PC-3 (cell line): ENCODE measurements around the gene CSNK1E. TPM values are rescaled to one million over a fixed set of nuclear protein-coding genes. Genes with fewer than 3 reads are reported as not detected.

Experiments
- ATAC-seq: fragments of 200-7000 bp; cut with Tn5 transposase; 2 replicates; pipeline ENCODE4 v1.9.1; 2020; ENCODE audit warnings: mild to moderate bottlenecking, moderate library complexity
- BruUV-seq: library from RNA; stranded (reverse); fragments of 400-500 nt; replicated peaks from 2 replicates; lab custom pipeline; 2021; lab: Mats Ljungman, UMichigan
- CTCF ChIA-PET: fragments of 300-600 bp; sonication (Branson Sonifier 250); formaldehyde crosslinking; loops from one replicate; lab custom pipeline; 2022; ENCODE audit warnings: antibody characterized with exemption; lab: Charles Lee
- POLR2A ChIA-PET: fragments of 300-600 bp; sonication (Branson Sonifier 250); formaldehyde crosslinking; loops from one replicate; lab custom pipeline; 2022; ENCODE audit warnings: antibody characterized with exemption; ENCODE audit not compliant: unreplicated experiment; lab: Charles Lee
- DNase-seq: peaks from one replicate; pipeline ENCODE4 v3.0.0-alpha.2; 2015
- H2AFZ ChIP-seq: fragments of 300-600 bp; sonication (generic); 2 replicates; pipeline ENCODE4 v1.6.0; 2016; ENCODE audit warnings: antibody characterized with exemption, low read length
- H3F3A ChIP-seq: fragments of 300-600 bp; sonication (generic); one replicate; pipeline ENCODE4 v1.6.0; 2017; ENCODE audit warnings: antibody characterized with exemption, low read length, control low read depth, mild to moderate bottlenecking; ENCODE audit not compliant: unreplicated experiment
- H3K27ac ChIP-seq: fragments of 300-600 bp; sonication (generic); 2 replicates; pipeline ENCODE4 v1.5.1; 2016; ENCODE audit warnings: mild to moderate bottlenecking, low read length
- H3K27me3 ChIP-seq: fragments of 300-600 bp; sonication (generic); 2 replicates; pipeline ENCODE4 v1.6.1; 2016; ENCODE audit warnings: low read length, mixed read lengths
- H3K36me3 ChIP-seq: fragments of 300-600 bp; sonication (generic); 2 replicates; pipeline ENCODE4 v1.6.1; 2016; ENCODE audit warnings: low read depth, mixed run types, low read length, mixed read lengths
- H3K4me1 ChIP-seq: fragments of 300-600 bp; sonication (generic); 2 replicates; pipeline ENCODE4 v1.5.1; 2016; ENCODE audit warnings: low read length; ENCODE audit not compliant: insufficient read depth
- H3K4me2 ChIP-seq: fragments of 300-600 bp; sonication (generic); 2 replicates; pipeline ENCODE4 v1.6.0; 2016; ENCODE audit warnings: low read length
- H3K4me3 ChIP-seq: fragments of 300-600 bp; sonication (generic); 2 replicates; pipeline ENCODE4 v1.5.1; 2016; ENCODE audit warnings: mild to moderate bottlenecking, low read length, mixed read lengths
- H3K79me2 ChIP-seq: fragments of 300-600 bp; sonication (generic); 2 replicates; pipeline ENCODE4 v1.6.1; 2017; ENCODE audit warnings: low read length, mixed read lengths
- H3K9ac ChIP-seq: fragments of 300-600 bp; sonication (generic); 2 replicates; pipeline ENCODE4 v1.6.0; 2016; ENCODE audit warnings: mild to moderate bottlenecking, low read length
- H3K9me2 ChIP-seq: fragments of 300-600 bp; sonication (generic); replicated peaks from 2 replicates; pipeline ENCODE4 v1.6.1; 2016; ENCODE audit warnings: mixed run types, low read length, mixed read lengths
- H3K9me3 ChIP-seq: fragments of 300-600 bp; sonication (generic); 2 replicates; pipeline ENCODE4 v1.6.1; 2016; ENCODE audit warnings: low read length, mixed read lengths
- H4K20me1 ChIP-seq: fragments of 300-600 bp; sonication (generic); 2 replicates; pipeline ENCODE4 v1.6.1; 2016; ENCODE audit warnings: low read length, mixed read lengths
- EZH2 ChIP-seq: fragments of 300-600 bp; sonication (generic); IDR thresholded peaks from one replicate; pipeline ENCODE4 v1.6.1; 2017; ENCODE audit warnings: antibody characterized with exemption, mild to moderate bottlenecking, low read length; ENCODE audit not compliant: unreplicated experiment
- EZH2phosphoT487 ChIP-seq: fragments of 300-600 bp; sonication (generic); IDR thresholded peaks from 2 replicates; pipeline ENCODE4 v1.6.1; 2018; ENCODE audit warnings: mild to moderate bottlenecking, antibody characterized with exemption, low read length, borderline replicate concordance
- intact Hi-C: fragments of 100-400 bp; cut with micrococcal nuclease; formaldehyde crosslinking; loops from 2 replicates; pipeline ENCODE4 v1.9.0; 2023
- total RNA-seq: library from RNA; depleted of rRNA; stranded (reverse); fragments of >200 nt; gene quantifications from 2 replicates; pipeline ENCODE4 v1.2.3, GENCODE V29; 2014
- TF ChIP-seq, protein P1 (sequence below): fragments of 300-600 bp; sonication (generic); conservative IDR thresholded peaks from 2 replicates; pipeline ENCODE4 v1.5.1; 2017; ENCODE audit warnings: antibody characterized with exemption, low read depth, mild to moderate bottlenecking, low read length

CSNK1E gene
- total RNA-seq, 1 experiment from 2014 or later, result 147 TPM

DNA sequence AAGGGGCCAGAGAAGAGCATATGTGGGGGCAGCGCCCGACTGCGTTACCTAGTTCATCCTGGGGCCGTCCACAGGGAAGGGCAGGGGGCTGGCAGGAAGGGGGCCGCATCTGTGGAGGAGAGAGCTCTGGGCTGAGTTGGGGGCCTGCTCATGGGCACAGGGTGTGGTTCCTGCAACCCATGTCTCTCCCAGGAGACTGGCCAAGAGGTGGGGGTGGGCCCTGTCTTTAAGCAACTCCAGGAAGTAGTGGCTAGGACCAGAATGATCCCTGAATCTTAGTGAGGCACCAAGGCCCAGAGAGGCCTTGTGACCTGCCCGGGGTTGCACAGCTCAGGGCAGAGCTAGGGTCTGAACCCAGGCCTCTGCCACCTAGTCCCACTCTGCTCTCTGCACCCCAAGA is 21.9 kb downstream of the CSNK1E start:
- H4K20me1 ChIP-seq, result no peaks in the 10 kb centered on the region
- H3K9me2 ChIP-seq, result no peaks in the 10 kb centered on the region
- H3K9ac ChIP-seq, result no peak overlapping the region
- CTCF ChIA-PET, result no interaction called here
- peaks cover 3% of the 10 kb centered on the region for H3F3A ChIP-seq
- TF ChIP-seq, protein P1, sequence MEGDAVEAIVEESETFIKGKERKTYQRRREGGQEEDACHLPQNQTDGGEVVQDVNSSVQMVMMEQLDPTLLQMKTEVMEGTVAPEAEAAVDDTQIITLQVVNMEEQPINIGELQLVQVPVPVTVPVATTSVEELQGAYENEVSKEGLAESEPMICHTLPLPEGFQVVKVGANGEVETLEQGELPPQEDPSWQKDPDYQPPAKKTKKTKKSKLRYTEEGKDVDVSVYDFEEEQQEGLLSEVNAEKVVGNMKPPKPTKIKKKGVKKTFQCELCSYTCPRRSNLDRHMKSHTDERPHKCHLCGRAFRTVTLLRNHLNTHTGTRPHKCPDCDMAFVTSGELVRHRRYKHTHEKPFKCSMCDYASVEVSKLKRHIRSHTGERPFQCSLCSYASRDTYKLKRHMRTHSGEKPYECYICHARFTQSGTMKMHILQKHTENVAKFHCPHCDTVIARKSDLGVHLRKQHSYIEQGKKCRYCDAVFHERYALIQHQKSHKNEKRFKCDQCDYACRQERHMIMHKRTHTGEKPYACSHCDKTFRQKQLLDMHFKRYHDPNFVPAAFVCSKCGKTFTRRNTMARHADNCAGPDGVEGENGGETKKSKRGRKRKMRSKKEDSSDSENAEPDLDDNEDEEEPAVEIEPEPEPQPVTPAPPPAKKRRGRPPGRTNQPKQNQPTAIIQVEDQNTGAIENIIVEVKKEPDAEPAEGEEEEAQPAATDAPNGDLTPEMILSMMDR, result no peak
- TF ChIP-seq EZH2 (no peak), EZH2phosphoT487 (no peak)
- peaks cover 12% of the 10 kb centered on the region; the same call in 1 of the 2 replicates for H3K79me2 ChIP-seq
- H3K27me3 ChIP-seq, result no peaks in the 10 kb centered on the region
- ATAC-seq (no peak), DNase-seq (no peak)
- H3K4me1 ChIP-seq, result peaks cover 27% of the 10 kb centered on the region
- peaks cover 48% of the 10 kb centered on the region for H3K36me3 ChIP-seq
- no peak overlapping the region for H3K27ac ChIP-seq
- H3K4me3 ChIP-seq, result no peak overlapping the region
- intact Hi-C loops, result no loop called here
- POLR2A ChIA-PET, result interaction anchor here (0.7 kb wide), 1 partner anchor 103 kb away, joined by 4 read pairs; no protein-coding TSS in a partner anchor
- H3K4me2 ChIP-seq, result no peak overlapping the region
- BruUV-seq, result no TSS peak
- H2AFZ ChIP-seq, result no peak overlapping the region
- no peaks in the 10 kb centered on the region for H3K9me3 ChIP-seq

DNA sequence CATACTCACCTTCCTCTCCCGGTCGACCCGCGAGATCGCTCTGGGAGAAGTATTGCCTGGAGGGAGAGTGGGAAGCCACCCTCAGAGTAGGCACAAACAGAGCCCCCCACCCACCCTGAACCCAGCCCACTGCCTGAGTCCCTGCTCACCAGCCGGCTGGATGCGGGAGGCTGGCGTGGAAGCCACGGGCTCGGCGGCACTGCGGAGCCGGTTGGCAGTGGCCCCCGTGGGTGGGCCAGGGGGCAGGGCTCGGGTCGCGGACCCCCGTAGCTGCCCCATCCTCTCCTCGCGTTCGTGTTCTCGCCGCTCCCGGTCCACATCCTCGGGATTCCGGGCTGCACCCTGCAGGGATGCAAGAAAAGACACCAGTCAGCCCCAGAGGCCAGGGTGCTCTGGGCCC is 23.0 kb downstream of the CSNK1E start:
- Histone ChIP-seq H3K79me2 (peaks cover 12% of the 10 kb centered on the region; the same call in 1 of the 2 replicates), H2AFZ (no peak overlapping the region), H3K36me3 (peaks cover 41% of the 10 kb centered on the region), H3K9me2 (no peaks in the 10 kb centered on the region), H3K27ac (no peak overlapping the region), H3K9ac (no peak overlapping the region), H3K27me3 (no peaks in the 10 kb centered on the region), H3K9me3 (no peaks in the 10 kb centered on the region), H3K4me3 (no peak overlapping the region), H3F3A (peaks cover 3% of the 10 kb centered on the region), H4K20me1 (no peaks in the 10 kb centered on the region), H3K4me1 (peaks cover 15% of the 10 kb centered on the region), H3K4me2 (no peak overlapping the region)
- POLR2A ChIA-PET, result no interaction called here
- intact Hi-C loops, result no loop called here
- TF ChIP-seq EZH2phosphoT487, result no peak
- TF ChIP-seq, protein P1, result no peak
- TF ChIP-seq EZH2, result no peak
- ATAC-seq (no peak), DNase-seq (no peak)
- BruUV-seq, result no TSS peak
- CTCF ChIA-PET, result no interaction called here

DNA sequence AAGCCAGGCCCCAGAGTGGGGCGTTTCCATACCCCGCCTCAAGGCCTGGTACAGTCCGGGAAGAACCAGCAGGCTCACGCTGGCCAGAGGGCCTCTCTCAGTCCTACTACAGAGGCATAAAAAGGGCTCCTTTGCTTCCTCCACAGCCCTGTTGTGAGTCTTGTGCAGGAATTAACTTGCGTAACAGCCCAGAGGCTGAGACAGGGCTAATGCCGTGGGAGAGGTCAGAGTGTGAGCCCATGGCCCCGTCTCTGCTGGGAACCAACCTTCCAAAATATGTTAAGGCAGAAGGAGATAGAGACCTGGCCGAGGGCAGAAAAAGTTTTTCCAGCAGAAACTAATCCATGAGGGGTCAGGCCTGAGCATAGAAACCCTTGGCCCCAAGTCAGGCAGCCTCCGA is 24.5 kb downstream of the CSNK1E start:
- no peaks in the 10 kb centered on the region for H3K27me3 ChIP-seq
- no peak overlapping the region for H2AFZ ChIP-seq
- no peaks in the 10 kb centered on the region for H4K20me1 ChIP-seq
- H3K79me2 ChIP-seq, result peaks cover 9% of the 10 kb centered on the region; the same call in 1 of the 2 replicates
- H3K4me2 ChIP-seq, result no peak overlapping the region
- H3K9ac ChIP-seq, result no peak overlapping the region
- peaks cover 34% of the 10 kb centered on the region for H3K36me3 ChIP-seq
- ATAC-seq (no peak), DNase-seq (no peak)
- BruUV-seq, result no TSS peak
- H3K9me3 ChIP-seq, result no peaks in the 10 kb centered on the region
- H3F3A ChIP-seq, result no peaks in the 10 kb centered on the region
- intact Hi-C loops, result no loop called here
- CTCF ChIA-PET, result no interaction called here
- TF ChIP-seq EZH2 (no peak), EZH2phosphoT487 (no peak)
- TF ChIP-seq, protein P1, result no peak
- no peak overlapping the region for H3K4me3 ChIP-seq
- H3K9me2 ChIP-seq, result no peaks in the 10 kb centered on the region
- no peak overlapping the region for H3K27ac ChIP-seq
- POLR2A ChIA-PET, result no interaction called here
- H3K4me1 ChIP-seq, result peaks cover 3% of the 10 kb centered on the region; the same call in 1 of the 2 replicates
